CD4-positive, CD25-positive, alpha-beta regulatory T cell (primary cell): ENCODE data around the gene NSD1. TPM values are rescaled to one million over a fixed set of nuclear protein-coding genes. Genes with fewer than 3 reads are reported as not detected.
A peak's percentile ranks its signal among the peaks of the same experiment; 100 is the strongest.

Source experiments
- ATAC-seq, 2 donors: fragments of 150-1000 bp; cut with Tn5 transposase; one replicate each; pipeline ENCODE4 v1.10.0; 2021; ENCODE audit warnings: low read depth in 2 of 2, moderate number of reproducible peaks in 2 of 2, moderate library complexity in 1 of 2
- DNase-seq, 3 donors: peaks; one replicate each; pipeline versions ENCODE4 v3.0.0 to v3.0.0-alpha.2; 2012 to 2022; ENCODE audit warnings: mixed read lengths in 1 of 3
- H3K27ac ChIP-seq: one replicate; pipeline ENCODE4 v1.7.0; 2013; ENCODE audit warnings: mild to moderate bottlenecking, low read length; ENCODE audit not compliant: insufficient read depth, poor library complexity, severe bottlenecking
- H3K27me3 ChIP-seq: one replicate; pipeline ENCODE4 v1.7.0; 2013; ENCODE audit warnings: low read length; ENCODE audit not compliant: control insufficient read depth, insufficient read depth
- H3K36me3 ChIP-seq: one replicate; pipeline ENCODE4 v1.7.0; 2013; ENCODE audit warnings: mild to moderate bottlenecking, low read length, moderate library complexity; ENCODE audit not compliant: control insufficient read depth, insufficient read depth
- H3K4me1 ChIP-seq: 2 replicates; pipeline ENCODE4 v1.7.0; 2013; ENCODE audit warnings: mild to moderate bottlenecking, low read length; ENCODE audit not compliant: insufficient read depth, control insufficient read depth, poor library complexity, severe bottlenecking
- H3K4me3 ChIP-seq: one replicate; pipeline ENCODE4 v1.7.0; 2013; ENCODE audit warnings: low read depth, mild to moderate bottlenecking, low read length, moderate library complexity
- H3K9me3 ChIP-seq, 2 experiments: 1 replicate in 1 of 2; 2 replicates in 1 of 2; pipeline ENCODE4 v1.7.0; 2013; ENCODE audit warnings: low read length in 2 of 2, mild to moderate bottlenecking in 1 of 2, moderate library complexity in 1 of 2; ENCODE audit not compliant: control insufficient read depth in 2 of 2
- H3K27ac Mint-ChIP-seq, 3 donors: one replicate each; pipeline ENCODE4 v1.8.0; 2020 to 2022; ENCODE audit warnings: mild to moderate bottlenecking in 3 of 3, mixed read lengths in 3 of 3, moderate library complexity in 2 of 3
- H3K27me3 Mint-ChIP-seq: one replicate; pipeline ENCODE4 v1.8.0; 2022; ENCODE audit warnings: mild to moderate bottlenecking, mixed read lengths
- H3K36me3 Mint-ChIP-seq: one replicate; pipeline ENCODE4 v1.8.0; 2020; ENCODE audit warnings: mixed read lengths
- H3K4me1 Mint-ChIP-seq, 4 donors: one replicate each; pipeline ENCODE4 v1.8.0; 2020 to 2022; ENCODE audit warnings: mixed read lengths in 4 of 4, mild to moderate bottlenecking in 1 of 4
- H3K4me3 Mint-ChIP-seq, 4 donors: one replicate each; pipeline ENCODE4 v1.8.0; 2020 to 2022; ENCODE audit warnings: mild to moderate bottlenecking in 4 of 4, mixed read lengths in 4 of 4, moderate library complexity in 3 of 4
- H3K9me3 Mint-ChIP-seq, 7 donors: one replicate each; pipeline ENCODE4 v1.8.0; 2020 to 2022; ENCODE audit warnings: mixed read lengths in 7 of 7, mild to moderate bottlenecking in 3 of 7, moderate library complexity in 2 of 7
- polyA plus RNA-seq, 4 donors: library from polyadenylated mRNA; unstranded; fragments of 300-500 nt; fragmentation: Illumina TruSeq; gene quantifications; one replicate each; pipeline ENCODE4 v1.2.3, GENCODE V29; 2021
- total RNA-seq: library from RNA; stranded (reverse); gene quantifications from one replicate; pipeline ENCODE4 v1.2.3, GENCODE V29; 2022

NSD1 gene
- total and polyA plus RNA-seq, 5 donors from 2014 or later: 25.9 to 125 (median 41.3) TPM

DNA sequence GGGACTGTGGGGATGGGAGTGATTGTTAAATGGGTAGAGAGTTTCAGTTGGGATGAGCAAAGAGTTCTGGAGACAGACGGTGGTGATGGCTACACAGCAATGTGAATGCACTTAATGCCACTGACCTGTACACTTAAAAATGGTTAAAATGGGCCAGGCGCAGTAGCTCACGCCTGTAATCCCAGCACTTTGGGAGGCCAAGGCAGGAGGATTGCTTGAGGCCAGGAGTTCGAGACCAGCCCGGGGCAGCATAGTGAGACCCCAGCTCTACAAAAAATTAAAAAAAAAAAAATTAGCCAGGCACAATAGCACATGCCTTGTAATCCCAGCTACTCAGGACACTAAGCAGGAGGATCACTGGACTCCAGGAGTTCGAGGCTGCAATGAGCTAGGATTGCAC is 210.2 kb downstream of the NSD1 start:
- H3K4me1 ChIP-seq: peaks cover 9% of the 10 kb centered on the region
- peaks cover 24% of the 10 kb centered on the region for H3K36me3 Mint-ChIP-seq

GRCh38 chr5:177344891-177345290 is 211.3 kb downstream of the NSD1 start:
- H3K4me1 ChIP-seq: peaks cover 20% of the 10 kb centered on the region
- H3K36me3 ChIP-seq: peaks cover 56% of the 10 kb centered on the region

More for the DNA sequence above, 210.2 kb downstream of the NSD1 start:
- Mint-ChIP-seq H3K4me3 (no peak overlapping the region), H3K27me3 (no peaks in the 10 kb centered on the region), H3K9me3 (peaks cover 0 to 6% (median 3%) of the 10 kb centered on the region in 7 donors), H3K27ac (peak overlapping the region in 1 of 3 donors; percentile 3), H3K4me1 (peaks cover 17 to 45% (median 22%) of the 10 kb centered on the region in 4 donors)
- no peak for ATAC-seq
- Histone ChIP-seq H3K27me3 (no peaks in the 10 kb centered on the region), H3K9me3 (peaks cover 5 to 11% of the 10 kb centered on the region in 2 experiments), H3K36me3 (peaks cover 61% of the 10 kb centered on the region), H3K27ac (no peak overlapping the region), H3K4me3 (no peak overlapping the region)
- DNase-seq: no peak

GRCh38 chr5:177346820-177347219 is 213.2 kb downstream of the NSD1 start:
- peak overlapping the region in 1 of 4 donors; percentile 46 for H3K4me3 Mint-ChIP-seq
- DNase-seq (no peak), ATAC-seq (no peak)
- Histone ChIP-seq H3K27me3 (no peaks in the 10 kb centered on the region), H3K9me3 (no peaks in the 10 kb centered on the region), H3K36me3 (peaks cover 45% of the 10 kb centered on the region), H3K4me1 (peaks cover 34% of the 10 kb centered on the region), H3K4me3 (no peak overlapping the region), H3K27ac (no peak overlapping the region)
- peaks cover 16% of the 10 kb centered on the region for H3K36me3 Mint-ChIP-seq
- no peaks in the 10 kb centered on the region for H3K9me3 Mint-ChIP-seq
- no peaks in the 10 kb centered on the region for H3K27me3 Mint-ChIP-seq
- peak overlapping the region in 2 of 3 donors; percentile 36 to 85 for H3K27ac Mint-ChIP-seq
- peaks cover 17 to 60% (median 37%) of the 10 kb centered on the region in 4 donors for H3K4me1 Mint-ChIP-seq

More at GRCh38 chr5:177344891-177345290, 211.3 kb downstream of the NSD1 start:
- peaks cover 24% of the 10 kb centered on the region for H3K36me3 Mint-ChIP-seq
- no peaks in the 10 kb centered on the region for H3K27me3 ChIP-seq
- no peak overlapping the region for H3K4me3 Mint-ChIP-seq
- peaks cover 0 to 3% (median 1%) of the 10 kb centered on the region in 7 donors for H3K9me3 Mint-ChIP-seq
- no peak overlapping the region for H3K4me3 ChIP-seq
- DNase-seq (no peak), ATAC-seq (no peak)
- H3K4me1 Mint-ChIP-seq: peaks cover 14 to 50% (median 30%) of the 10 kb centered on the region in 4 donors
- H3K9me3 ChIP-seq: peaks cover 3 to 5% of the 10 kb centered on the region in 2 experiments
- peak overlapping the region in 1 of 3 donors; percentile 69 for H3K27ac Mint-ChIP-seq
- H3K27me3 Mint-ChIP-seq: no peaks in the 10 kb centered on the region
- H3K27ac ChIP-seq: no peak overlapping the region

GRCh38 chr5:177347699-177348098 is 214.1 kb downstream of the NSD1 start:
- Mint-ChIP-seq H3K4me1 (peaks cover 20 to 62% (median 39%) of the 10 kb centered on the region in 4 donors), H3K4me3 (peak overlapping the region in 1 of 4 donors; percentile 46), H3K27me3 (no peaks in the 10 kb centered on the region), H3K36me3 (peaks cover 14% of the 10 kb centered on the region), H3K9me3 (no peaks in the 10 kb centered on the region), H3K27ac (no peak overlapping the region)
- no peaks in the 10 kb centered on the region for H3K9me3 ChIP-seq
- H3K4me3 ChIP-seq: no peak overlapping the region
- peaks cover 38% of the 10 kb centered on the region for H3K4me1 ChIP-seq
- no peak overlapping the region for H3K27ac ChIP-seq
- no peaks in the 10 kb centered on the region for H3K27me3 ChIP-seq
- H3K36me3 ChIP-seq: peaks cover 37% of the 10 kb centered on the region
- ATAC-seq (no peak), DNase-seq (no peak)

- Histone ChIP-seq H3K4me3 (peak overlapping the region; percentile 93), H3K36me3 (peaks cover 29% of the 10 kb centered on the region), H3K9me3 (no peaks in the 10 kb centered on the region), H3K27me3 (no peaks in the 10 kb centered on the region), H3K4me1 (peaks cover 38% of the 10 kb centered on the region), H3K27ac (no peak overlapping the region)
- Mint-ChIP-seq H3K4me1 (peaks cover 17 to 62% (median 38%) of the 10 kb centered on the region in 4 donors), H3K9me3 (no peaks in the 10 kb centered on the region), H3K27me3 (no peaks in the 10 kb centered on the region), H3K4me3 (peak overlapping the region; percentile 83 to 99 (median 92)), H3K36me3 (peaks cover 10% of the 10 kb centered on the region), H3K27ac (peak overlapping the region in 2 of 3 donors; percentile 20 to 50)
- DNase-seq: no peak
- ATAC-seq: no peak
Observed at GRCh38 chr5:177349362-177349647, 215.7 kb downstream of the NSD1 start.

- Mint-ChIP-seq H3K36me3 (peaks cover 10% of the 10 kb centered on the region), H3K4me1 (peaks cover 21 to 65% (median 41%) of the 10 kb centered on the region in 4 donors), H3K9me3 (no peaks in the 10 kb centered on the region), H3K27me3 (no peaks in the 10 kb centered on the region), H3K4me3 (peak overlapping the region; percentile 58 to 99 (median 92)), H3K27ac (peak overlapping the region; percentile 11 to 53 (median 50))
- Histone ChIP-seq H3K36me3 (peaks cover 28% of the 10 kb centered on the region), H3K4me1 (peaks cover 38% of the 10 kb centered on the region), H3K4me3 (peak overlapping the region; percentile 93), H3K9me3 (no peaks in the 10 kb centered on the region), H3K27ac (no peak overlapping the region), H3K27me3 (no peaks in the 10 kb centered on the region)
- no peak for ATAC-seq
- DNase-seq: no peak
Observed at GRCh38 chr5:177349762-177350161, 216.2 kb downstream of the NSD1 start.

Other genes starting within 250 kb of the NSD1 start
- 0.30 TPM for gene HK3, start 234.4 kb upstream of the NSD1 start, total RNA-seq
- gene HK3, start 234.4 kb upstream of the NSD1 start, polyA plus RNA-seq: under 1 TPM in 3 of 4 donors, not detected in 1; 0.09 to 0.33 (median 0.17) TPM
- gene UIMC1, start 127.0 kb upstream of the NSD1 start, total RNA-seq: 80.7 TPM
- gene UIMC1, start 127.0 kb upstream of the NSD1 start, polyA plus RNA-seq: 10 to 100 TPM; 18.0 to 23.3 (median 21.1) TPM
- gene ZNF346, start 111.1 kb upstream of the NSD1 start, total RNA-seq: 24.2 TPM
- 10 to 100 TPM; 10.5 to 22.1 (median 14.2) TPM for gene ZNF346, start 111.1 kb upstream of the NSD1 start, polyA plus RNA-seq
- 4.4 TPM for gene FGFR4, start 46.9 kb upstream of the NSD1 start, total RNA-seq
- gene FGFR4, start 46.9 kb upstream of the NSD1 start, polyA plus RNA-seq: under 1 TPM in 2 of 4 donors, not detected in 2; 0.19 to 0.29 TPM
- gene RAB24, start 169.9 kb downstream of the NSD1 start, total RNA-seq: 15.3 TPM
- gene RAB24, start 169.9 kb downstream of the NSD1 start, polyA plus RNA-seq: 10 to 100 TPM in 2 of 4 donors, 1 to 10 TPM in 2; 5.1 to 12.8 (median 10.1) TPM
- 60.6 TPM for gene PRELID1, start 170.0 kb downstream of the NSD1 start, total RNA-seq
- gene PRELID1, start 170.0 kb downstream of the NSD1 start, polyA plus RNA-seq: 100 to 1,000 TPM; 185 to 210 (median 192) TPM
- gene MXD3, start 178.1 kb downstream of the NSD1 start, total RNA-seq: 8.7 TPM
- 1 to 10 TPM in 1 of 4 donors, under 1 TPM in 3; 0.36 to 2.8 (median 0.84) TPM for gene MXD3, start 178.1 kb downstream of the NSD1 start, polyA plus RNA-seq
- gene LMAN2, start 217.9 kb downstream of the NSD1 start, total RNA-seq: 77.9 TPM
- gene LMAN2, start 217.9 kb downstream of the NSD1 start, polyA plus RNA-seq: 100 to 1,000 TPM; 227 to 289 (median 240) TPM
- 93.3 TPM for gene RGS14, start 224.2 kb downstream of the NSD1 start, total RNA-seq
- gene RGS14, start 224.2 kb downstream of the NSD1 start, polyA plus RNA-seq: 10 to 100 TPM; 40.1 to 59.8 (median 52.7) TPM